Measurements from ENCODE around the gene MEOX2. TPM values are rescaled to one million over a fixed set of nuclear protein-coding genes. Genes with fewer than 3 reads are reported as not detected.

MEOX2 gene
- total and polyA plus RNA-seq, 2 of the 13 experiments (the other 11 are each of a cell fraction or from before 2014, with no cell fraction given): not detected

GRCh38 chr7:15612205-15612604, 74.3 kb downstream of the MEOX2 start:
- intact Hi-C loops (cut with micrococcal nuclease; ENCODE audit: unreplicated experiment): no loop called here
- no peak for ATAC-seq

GRCh38 chr7:15610503-15610902, 76.0 kb downstream of the MEOX2 start:
- TF ChIP-seq TRAFD1 (CRISPR knock-in tag; IDR thresholded peaks at IDR 0.05; ENCODE audit: borderline replicate concordance): no peak
- Histone ChIP-seq H4K20me1 (ENCODE audit: insufficient read depth, low read length) (no peaks in the 10 kb centered on the region), H2AFZ (ENCODE audit: low read length) (no peak overlapping the region), H3K4me2 (ENCODE audit: low read depth, low read length) (no peak overlapping the region), H3K27me3 (ENCODE audit: control insufficient read depth in 1 of 2, insufficient read depth in 2 of 2, low read length in 2 of 2) (no peaks in the 10 kb centered on the region), H3K36me3 (replicated peaks in 1 of 2; ENCODE audit: control insufficient read depth in 1 of 2, insufficient read depth in 2 of 2, low read length in 2 of 2) (no peaks in the 10 kb centered on the region), H3K9ac (ENCODE audit: insufficient read depth, low read depth, low read length) (no peak overlapping the region), H3K4me3 (replicated peaks in 1 of 3; ENCODE audit: insufficient read depth in 1 of 3, low read depth in 2 of 3, low read length in 3 of 3) (no peak overlapping the region), H3K9me3 (ENCODE audit: low read length) (peaks cover 7% of the 10 kb centered on the region), H3K79me2 (ENCODE audit: insufficient read depth, low read length) (no peaks in the 10 kb centered on the region), H3K27ac (ENCODE audit: extremely low read length, insufficient read depth, low read length) (no peak overlapping the region), H3K4me1 (ENCODE audit: insufficient read depth, low read length) (no peaks in the 10 kb centered on the region)
- FAIRE-seq (no peak), DNase-seq (ENCODE audit: low spot score) (no peak), ATAC-seq (no peak)
- ChIA-PET CTCF (ENCODE audit: low intra/inter-chr PET ratio, low total read pairs) (no interaction called here), POLR2A (no interaction called here)
- WGBS (ENCODE audit: low lambda C conversion rate): 2% methylated on average over 2 of the region's 2 CpGs
- intact Hi-C loops (cut with micrococcal nuclease; ENCODE audit: unreplicated experiment) (no loop called here), in situ Hi-C loops (cut with HindIII; ENCODE audit: extremely low pct_ligation_motif_present, low pct_unique_long_range_greater_than_20kb) (no loop called here)
- BruUV-seq (replicated peaks): no TSS peak

More at GRCh38 chr7:15612205-15612604, 74.3 kb downstream of the MEOX2 start:
- in situ Hi-C loops (cut with HindIII; ENCODE audit: extremely low pct_ligation_motif_present, low pct_unique_long_range_greater_than_20kb): no loop called here
- Histone ChIP-seq H3K4me1 (ENCODE audit: insufficient read depth, low read length) (no peaks in the 10 kb centered on the region), H3K4me2 (ENCODE audit: low read depth, low read length) (no peak overlapping the region), H3K9ac (ENCODE audit: insufficient read depth, low read depth, low read length) (no peak overlapping the region), H4K20me1 (ENCODE audit: insufficient read depth, low read length) (no peaks in the 10 kb centered on the region), H3K79me2 (ENCODE audit: insufficient read depth, low read length) (no peaks in the 10 kb centered on the region), H3K9me3 (ENCODE audit: low read length) (peaks cover 6% of the 10 kb centered on the region), H3K27me3 (ENCODE audit: control insufficient read depth in 1 of 2, insufficient read depth in 2 of 2, low read length in 2 of 2) (no peaks in the 10 kb centered on the region), H3K4me3 (replicated peaks in 1 of 3; ENCODE audit: insufficient read depth in 1 of 3, low read depth in 2 of 3, low read length in 3 of 3) (no peak overlapping the region), H3K36me3 (replicated peaks in 1 of 2; ENCODE audit: control insufficient read depth in 1 of 2, insufficient read depth in 2 of 2, low read length in 2 of 2) (no peaks in the 10 kb centered on the region), H3K27ac (ENCODE audit: extremely low read length, insufficient read depth, low read length) (no peak overlapping the region), H2AFZ (ENCODE audit: low read length) (no peak overlapping the region)
- DNase-seq (ENCODE audit: low spot score) (no peak), FAIRE-seq (no peak)
- CTCF ChIA-PET (ENCODE audit: low intra/inter-chr PET ratio, low total read pairs): no interaction called here
- POLR2A ChIA-PET: no interaction called here
- TF ChIP-seq ZNF660 (CRISPR knock-in tag; IDR thresholded peaks at IDR 0.05; ENCODE audit: borderline replicate concordance, low read depth) (no peak), NR2F1 (CRISPR knock-in tag; IDR thresholded peaks at IDR 0.05) (no peak), ZNF749 (CRISPR knock-in tag; IDR thresholded peaks at IDR 0.05; ENCODE audit: borderline replicate concordance) (no peak), ZFP41 (CRISPR knock-in tag; IDR thresholded peaks at IDR 0.05; ENCODE audit: borderline replicate concordance) (no peak), RXRB (CRISPR knock-in tag; IDR thresholded peaks at IDR 0.05; ENCODE audit: borderline replicate concordance) (no peak), GPN1 (CRISPR knock-in tag; IDR thresholded peaks at IDR 0.05; ENCODE audit: borderline replicate concordance) (no peak), E2F5 (CRISPR knock-in tag; conservative IDR thresholded peaks at IDR 0.05) (no peak), POGZ (CRISPR knock-in tag; IDR thresholded peaks at IDR 0.05) (no peak), MYC (CRISPR knock-in tag; IDR thresholded peaks at IDR 0.05; ENCODE audit: borderline replicate concordance) (no peak), ZNF652 (CRISPR knock-in tag; IDR thresholded peaks at IDR 0.05; ENCODE audit: borderline replicate concordance, low read depth) (no peak), ZFAT (CRISPR knock-in tag; conservative IDR thresholded peaks at IDR 0.05) (no peak), FOXJ3 (CRISPR knock-in tag; IDR thresholded peaks at IDR 0.05; ENCODE audit: borderline replicate concordance) (no peak), ZNF143 (CRISPR knock-in tag; IDR thresholded peaks at IDR 0.05) (no peak), TCF12 (IDR thresholded peaks at IDR 0.05) (no peak), TCF12 (CRISPR knock-in tag; IDR thresholded peaks at IDR 0.05) (no peak), ZIK1 (CRISPR knock-in tag; IDR thresholded peaks at IDR 0.05; ENCODE audit: borderline replicate concordance, low read depth) (no peak)
- 19% methylated on average over 8 of the region's 8 CpGs for WGBS (ENCODE audit: low lambda C conversion rate)
- no TSS peak for BruUV-seq (replicated peaks)
